HG02943 (cell line): ENCODE data around the gene CTSZ.
"Not testable (repeated sequence)": the region's sequence is repeated elsewhere in the genome, so short reads cannot be mapped to it uniquely, and the experiment has no call there.

Source experiments
- ATAC-seq: cut with Tn5 transposase; IDR thresholded peaks from one replicate; pipeline ENCODE4 v1.9.1; 2021; ENCODE audit warnings: mild to moderate bottlenecking, low read depth, moderate library complexity; ENCODE audit not compliant: unreplicated experiment

The CTSZ gene

DNA sequence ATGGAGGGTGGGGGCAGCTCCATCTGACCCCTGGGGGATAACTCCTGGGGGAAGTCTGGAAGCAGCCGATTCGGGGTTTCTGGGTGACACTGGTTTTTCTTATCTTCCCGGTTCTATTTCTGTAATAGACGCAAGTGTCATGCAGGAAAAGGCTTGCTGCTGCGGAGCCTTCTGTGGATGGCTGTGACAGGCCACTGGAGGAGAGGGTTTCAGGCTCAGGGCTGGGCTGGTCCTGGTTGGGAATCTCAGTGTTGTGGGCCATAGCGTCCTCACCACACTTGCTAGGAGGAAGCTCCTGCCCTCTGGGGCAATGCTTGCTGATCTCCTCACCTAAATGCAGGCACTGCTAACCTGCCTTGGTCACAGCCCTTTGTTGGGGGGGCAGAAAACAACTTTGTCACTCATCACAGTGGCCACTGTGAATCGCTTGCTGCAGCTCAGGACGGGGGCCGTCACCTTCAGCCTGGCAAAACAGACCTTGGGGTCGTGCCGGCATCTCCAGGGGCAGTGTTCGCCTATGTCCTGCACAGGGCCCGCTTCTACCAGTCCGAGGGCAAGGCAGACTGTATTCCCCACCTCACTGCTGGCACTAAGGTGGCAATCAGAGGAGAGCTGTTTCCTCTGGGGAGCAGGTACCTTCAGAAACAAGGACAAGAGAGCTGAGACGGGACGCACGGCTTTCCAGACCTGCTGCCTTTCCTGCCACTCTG lies 7.8 kb upstream of the CTSZ start:
- no peak for ATAC-seq

DNA sequence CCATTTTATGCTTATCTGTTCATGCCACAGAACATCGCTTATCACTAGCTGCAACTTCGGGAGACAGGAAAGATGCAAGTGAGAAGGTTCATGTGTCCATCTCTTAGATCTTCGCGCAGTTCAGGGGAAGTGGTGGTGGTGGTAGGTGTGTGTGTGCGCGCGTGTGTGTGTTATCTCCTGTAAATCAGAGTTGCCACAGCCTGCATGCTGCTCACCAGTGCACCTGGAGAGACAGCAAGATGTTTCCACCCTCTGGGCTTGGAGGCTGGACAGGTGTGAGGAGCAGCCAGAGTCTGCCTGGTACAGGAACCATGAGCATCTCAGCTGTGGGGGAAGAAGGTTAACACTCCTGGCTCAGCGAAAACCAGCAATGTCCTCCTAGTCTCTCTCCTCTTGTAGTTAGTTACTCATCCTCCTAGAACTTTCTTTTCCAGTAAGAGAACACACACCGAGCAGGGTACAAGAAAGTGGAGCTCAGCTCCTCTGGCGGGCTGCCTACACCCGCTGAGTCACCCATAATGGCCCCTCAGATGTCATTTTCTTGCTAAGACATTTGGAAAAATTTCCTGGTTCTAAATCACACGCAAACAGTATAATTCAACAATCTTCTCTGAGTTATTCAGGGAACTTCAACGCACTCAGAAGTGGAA lies 7.0 kb upstream of the CTSZ start:
- ATAC-seq, result no peak

DNA sequence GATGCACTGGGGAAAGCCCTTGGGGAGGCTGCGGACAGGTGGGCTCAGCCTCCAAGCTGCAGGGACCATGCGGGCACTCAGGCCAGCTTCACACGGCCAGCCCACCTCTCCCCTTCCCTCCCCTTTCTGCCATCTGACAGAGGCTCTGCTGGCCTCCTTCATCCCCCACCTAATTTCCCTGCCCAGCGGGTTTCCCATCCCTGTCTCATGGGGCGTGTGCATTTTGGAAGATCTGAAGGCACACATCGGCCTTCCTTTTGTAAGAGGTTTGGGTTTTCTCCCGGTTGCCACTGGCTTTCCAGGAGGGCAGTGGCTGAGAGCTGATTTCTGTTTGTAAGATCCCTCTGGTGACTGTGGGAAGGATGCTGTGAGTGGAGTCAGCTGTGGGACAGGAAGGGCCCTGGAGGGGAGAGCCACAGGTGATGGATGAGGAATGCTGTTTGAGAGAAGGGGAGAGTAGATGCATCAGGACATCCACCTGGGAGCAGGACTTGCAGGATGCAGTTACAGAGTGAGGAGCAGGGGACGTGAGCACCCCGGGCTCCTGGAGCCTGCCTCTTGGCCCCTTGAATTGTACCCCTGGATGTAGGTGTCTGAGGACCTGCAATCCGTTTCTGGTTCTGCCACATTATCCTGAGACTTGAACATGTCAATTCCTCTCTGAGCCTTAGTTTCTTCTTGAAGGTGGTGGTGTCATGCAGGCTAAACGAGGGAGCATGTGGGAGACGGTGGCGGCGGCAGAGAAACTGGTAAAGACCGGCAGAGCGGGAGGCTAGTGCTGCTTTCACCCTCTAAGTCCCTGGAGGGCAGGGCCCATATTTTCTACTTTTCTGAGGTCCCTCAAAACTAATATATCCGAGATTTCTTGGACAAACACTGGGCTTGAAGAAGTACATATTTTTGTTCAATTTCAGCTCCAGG lies 6.2 kb upstream of the CTSZ start:
- no peak for ATAC-seq

DNA sequence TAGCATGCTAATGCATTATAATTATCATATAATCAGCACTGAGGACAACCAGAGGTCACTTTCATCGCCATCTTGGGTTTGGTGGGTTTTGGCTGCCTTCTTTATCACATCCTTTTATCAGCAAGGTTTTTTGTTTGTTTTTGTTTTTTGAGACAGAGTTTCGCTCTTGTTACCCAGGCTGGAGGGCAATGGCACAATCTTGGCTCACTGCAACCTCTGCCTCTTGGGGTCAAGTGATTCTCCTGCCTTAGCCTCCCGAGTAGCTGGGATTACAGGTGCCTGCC lies 4.8 kb upstream of the CTSZ start:
- ATAC-seq, result not testable (repeated sequence)

DNA sequence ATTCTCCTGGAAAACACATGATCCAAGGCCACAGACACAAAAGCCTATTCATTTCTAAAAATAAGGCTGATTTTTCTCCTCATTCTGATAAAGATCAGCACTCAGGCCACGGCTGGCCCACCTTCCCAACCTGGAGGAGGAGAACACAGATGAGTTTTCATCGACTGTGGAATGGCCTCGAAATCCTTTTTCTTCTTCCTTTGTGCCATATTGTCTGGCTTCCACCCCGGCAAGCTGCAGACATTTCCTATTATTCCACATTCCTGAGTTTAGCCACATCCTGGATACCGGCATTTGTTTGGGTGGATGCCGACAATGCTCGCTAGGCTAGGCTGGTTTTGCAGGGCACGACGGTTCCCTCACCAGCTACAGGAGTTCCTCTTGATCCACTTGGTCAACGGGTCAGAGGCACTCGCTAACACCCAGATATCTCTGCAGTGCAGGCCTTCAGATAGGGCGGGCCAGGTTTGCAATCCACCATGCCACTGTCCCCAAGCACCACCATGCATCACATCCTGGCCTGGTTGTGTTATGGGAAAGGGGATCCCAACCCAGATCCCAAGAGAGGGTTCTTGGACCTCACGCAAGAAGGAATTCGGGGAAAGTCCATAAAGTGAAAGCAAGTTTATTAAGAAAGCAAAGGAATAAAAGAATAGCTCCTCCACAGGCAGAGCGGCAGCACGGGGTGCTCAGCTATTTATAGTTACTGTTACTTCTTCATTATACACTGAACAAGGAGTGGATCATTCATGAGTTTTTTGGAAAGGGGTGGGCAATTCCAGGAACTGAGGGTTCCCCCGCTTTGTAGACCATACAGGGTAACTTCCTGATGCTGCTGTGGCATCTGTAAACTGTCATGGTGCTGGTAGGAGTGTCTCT lies 4.2 kb upstream of the CTSZ start:
- ATAC-seq, result no peak

DNA sequence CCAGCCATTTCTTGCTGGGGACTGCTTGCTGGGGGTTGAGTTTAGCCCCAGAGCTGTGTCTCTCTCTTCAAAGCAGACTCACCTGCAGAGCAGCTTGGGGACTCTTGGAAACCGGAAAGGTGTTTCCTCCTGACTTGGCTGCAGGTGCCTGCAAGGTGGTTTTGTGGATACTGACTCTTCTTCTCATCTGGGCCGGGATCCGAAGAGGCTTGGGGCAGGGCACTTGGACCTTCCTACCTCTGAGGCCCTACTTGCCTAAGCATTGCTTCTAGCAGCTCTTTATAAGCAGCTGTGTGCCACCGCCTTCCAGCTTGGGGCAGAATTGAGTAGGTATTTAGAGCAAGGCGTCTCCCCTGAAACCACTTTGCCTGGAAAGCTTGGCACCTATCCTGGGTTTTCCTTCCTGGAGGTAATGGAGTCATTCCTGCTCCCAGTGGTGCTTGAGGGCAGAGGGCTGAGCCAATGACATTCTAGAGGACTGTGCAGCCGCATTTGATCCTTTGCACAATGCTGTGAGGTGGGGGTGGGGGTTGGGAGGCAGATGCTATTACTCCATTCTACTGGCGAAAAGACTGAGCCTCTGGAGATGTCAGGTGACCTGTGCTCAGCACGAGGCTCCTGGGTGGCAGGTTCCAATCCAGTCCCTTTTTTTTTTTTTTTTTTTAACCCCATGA lies 3.4 kb upstream of the CTSZ start:
- ATAC-seq, result no peak

DNA sequence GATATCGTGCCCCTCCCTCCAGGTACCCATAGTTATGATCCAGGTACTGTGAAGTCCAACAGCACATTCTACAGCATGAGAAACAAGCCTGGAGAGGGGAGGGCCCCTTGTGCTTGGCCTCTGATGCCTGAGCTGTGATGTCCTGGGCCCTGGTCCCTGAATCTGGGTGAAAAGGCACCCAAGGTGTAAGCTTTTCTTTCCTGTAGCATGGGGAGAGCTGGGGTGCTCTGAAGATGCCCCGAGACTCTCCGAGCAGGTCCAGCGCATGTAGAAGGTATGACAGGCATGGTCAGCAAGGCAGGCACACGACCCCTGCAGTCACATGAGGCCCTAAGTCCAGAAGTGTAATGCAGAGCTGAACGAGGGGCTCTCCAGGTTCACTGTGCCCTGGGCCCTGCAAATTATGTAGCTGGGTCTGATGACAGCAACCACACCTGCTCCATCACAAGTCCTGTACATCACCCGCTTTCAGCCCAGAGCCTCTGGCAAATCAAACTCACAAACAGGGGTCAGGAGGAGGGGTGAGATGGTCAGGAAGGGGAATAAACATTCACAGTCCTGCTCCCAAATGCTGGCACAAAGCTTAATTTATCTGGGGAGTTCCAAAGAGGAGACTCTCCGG lies 1.8 kb upstream of the CTSZ start:
- no peak for ATAC-seq

DNA sequence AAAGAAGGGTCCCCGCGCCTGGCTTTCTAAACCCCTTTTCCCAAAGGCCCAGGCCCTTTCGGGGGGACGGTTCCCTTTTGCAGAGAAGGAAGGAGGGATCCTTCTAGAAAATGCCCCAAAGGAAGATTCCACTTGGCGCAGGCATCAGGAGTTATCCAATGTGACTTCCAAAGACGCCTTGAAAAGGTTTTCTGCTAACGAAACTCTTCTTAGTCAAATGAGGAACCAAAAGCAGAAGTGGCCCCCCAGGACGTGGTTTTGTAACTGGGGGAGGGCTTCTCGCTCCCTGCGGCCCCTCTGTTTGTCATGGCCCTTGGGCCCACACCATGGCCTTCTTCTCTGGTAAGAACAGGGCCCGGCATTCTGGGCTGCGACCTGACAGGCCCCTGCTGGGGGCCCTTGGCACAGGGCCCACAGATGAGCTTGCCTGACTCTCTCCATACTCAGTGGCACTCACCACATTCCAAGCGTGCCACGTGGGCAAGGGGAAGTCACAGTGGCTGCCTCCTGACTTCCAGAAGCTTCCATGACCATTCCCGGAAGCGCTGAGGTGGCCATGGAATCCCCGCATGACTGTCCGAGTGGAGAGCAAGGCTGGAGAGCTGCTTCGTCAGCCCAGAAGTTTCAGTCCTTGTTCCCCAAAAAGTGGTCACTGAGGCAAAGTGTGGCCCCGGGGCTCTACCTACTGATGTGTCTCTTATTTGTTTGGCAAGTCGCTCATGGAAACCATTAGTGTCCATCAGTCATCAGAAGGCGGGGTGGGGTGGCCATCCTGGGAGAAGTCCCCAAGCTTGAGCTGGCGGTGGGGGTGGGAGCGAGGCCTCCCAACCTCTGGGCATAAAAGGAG lies 834 bp upstream of the CTSZ start:
- ATAC-seq, result peak; percentile 30

DNA sequence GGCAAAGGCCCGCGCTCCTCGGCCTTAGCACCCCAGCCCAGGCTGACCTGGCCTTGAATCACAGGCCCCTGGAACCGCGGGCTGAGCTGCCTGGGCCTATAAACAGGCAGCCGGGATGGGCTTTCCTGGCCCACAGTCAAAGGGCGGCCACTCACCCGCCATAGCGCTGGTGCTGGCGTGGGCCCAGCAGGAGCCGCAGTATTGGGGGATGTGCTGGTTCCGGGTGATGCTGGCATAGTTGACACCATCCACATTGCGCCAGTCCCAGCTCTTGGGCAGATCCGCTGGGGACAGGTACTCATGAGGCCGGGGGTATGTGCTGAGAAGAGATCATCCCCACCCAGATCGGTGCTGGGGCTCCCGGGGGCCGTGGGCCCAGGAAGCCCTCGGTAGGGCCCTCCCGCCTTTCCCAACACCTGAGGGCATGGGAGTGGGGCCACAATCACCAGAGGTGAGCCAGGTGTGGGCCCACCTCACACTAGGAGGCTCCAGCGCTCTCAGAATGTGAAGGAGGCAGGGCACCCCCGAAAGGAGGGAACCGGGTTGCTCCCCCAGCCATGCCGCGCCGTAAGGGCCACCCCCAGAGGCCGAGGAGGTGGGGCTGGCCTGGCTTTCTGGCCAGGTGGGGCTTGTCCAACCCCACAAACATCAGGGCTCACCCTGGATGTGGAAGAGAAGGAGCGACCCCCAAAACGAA lies 739 bp downstream of the CTSZ start:
- no peak for ATAC-seq

DNA sequence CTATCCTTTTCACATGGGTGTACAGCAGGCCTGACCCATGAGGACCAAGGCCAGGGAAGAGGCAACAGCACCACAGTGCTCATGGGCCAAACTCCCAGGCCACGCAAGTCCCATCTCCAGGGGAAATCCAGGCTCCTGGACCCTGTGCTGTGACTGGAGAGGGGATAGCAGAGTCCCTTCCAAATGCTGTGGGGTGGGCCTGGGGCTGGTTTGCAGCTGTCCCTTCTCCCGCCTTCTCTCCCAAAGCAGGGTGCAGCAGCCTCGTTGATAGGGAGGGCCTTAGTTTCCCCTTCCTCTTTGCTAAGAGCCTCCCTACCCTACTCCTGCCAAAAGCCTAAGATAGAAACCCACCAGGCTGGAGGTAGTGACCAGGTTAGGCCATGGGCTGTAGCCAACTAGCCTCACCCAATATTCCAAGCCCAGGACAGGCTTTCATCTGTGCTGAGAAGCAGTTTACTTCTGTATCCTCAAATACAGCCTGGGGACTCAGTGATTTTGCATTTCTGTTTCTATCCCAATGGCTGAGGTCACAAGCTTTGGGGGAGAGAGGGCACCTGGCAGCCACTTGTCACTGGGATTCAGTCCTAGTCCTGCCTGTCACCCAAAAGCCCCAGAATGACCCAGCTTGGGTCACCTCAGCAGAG lies 1.4 kb downstream of the CTSZ start:
- ATAC-seq, result no peak

DNA sequence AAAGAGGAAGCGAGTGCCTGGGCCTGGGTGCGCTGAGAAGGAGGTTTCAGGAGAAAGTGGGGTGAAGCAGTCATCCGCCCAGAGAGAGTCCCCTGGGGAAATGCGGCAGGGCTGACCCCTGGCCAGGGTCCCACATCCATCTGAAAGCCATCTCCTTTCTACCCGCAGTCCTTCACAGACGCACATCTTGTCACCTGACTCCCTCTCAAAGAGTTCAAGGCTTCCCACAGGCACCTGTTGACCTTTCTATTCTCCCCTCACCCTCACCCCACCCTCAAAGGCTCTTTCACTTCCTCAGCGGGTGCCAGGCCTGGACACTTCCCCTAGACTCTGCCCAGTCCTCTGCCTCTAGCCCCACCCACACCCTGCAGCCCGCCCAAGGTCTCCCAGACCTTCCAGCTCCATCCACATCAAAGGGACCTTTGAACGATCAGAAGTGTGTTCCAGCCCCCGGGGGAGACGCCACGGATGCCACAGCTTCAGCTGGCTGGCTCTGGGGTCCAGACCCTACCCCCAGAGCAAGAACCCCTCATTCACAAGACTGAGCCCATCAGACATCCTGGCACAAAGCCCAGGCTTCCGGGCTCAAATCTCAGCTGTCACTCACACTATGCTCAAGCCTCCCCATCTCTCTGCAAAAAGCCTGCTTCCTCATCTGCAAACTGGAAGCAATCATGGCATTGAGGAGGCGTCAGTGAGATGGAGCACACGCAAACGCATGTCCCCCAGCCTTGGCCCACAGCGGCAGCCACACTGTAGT lies 2.1 kb downstream of the CTSZ start:
- ATAC-seq, result peak; percentile 69

DNA sequence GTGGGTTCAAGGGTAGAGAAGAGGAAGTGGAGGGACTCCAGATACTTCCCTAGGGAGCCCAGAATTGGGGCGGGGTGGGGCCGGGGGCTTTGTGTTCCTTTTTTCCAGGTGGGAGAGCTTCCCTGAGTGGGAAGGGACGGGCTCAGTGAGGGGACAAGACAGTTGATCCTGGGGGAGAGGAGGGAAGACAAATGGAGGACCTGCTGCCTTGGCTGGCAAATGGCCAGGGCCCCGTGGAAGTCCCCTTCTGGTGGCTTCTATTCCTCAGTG lies 2.6 kb downstream of the CTSZ start:
- ATAC-seq, result no peak

DNA sequence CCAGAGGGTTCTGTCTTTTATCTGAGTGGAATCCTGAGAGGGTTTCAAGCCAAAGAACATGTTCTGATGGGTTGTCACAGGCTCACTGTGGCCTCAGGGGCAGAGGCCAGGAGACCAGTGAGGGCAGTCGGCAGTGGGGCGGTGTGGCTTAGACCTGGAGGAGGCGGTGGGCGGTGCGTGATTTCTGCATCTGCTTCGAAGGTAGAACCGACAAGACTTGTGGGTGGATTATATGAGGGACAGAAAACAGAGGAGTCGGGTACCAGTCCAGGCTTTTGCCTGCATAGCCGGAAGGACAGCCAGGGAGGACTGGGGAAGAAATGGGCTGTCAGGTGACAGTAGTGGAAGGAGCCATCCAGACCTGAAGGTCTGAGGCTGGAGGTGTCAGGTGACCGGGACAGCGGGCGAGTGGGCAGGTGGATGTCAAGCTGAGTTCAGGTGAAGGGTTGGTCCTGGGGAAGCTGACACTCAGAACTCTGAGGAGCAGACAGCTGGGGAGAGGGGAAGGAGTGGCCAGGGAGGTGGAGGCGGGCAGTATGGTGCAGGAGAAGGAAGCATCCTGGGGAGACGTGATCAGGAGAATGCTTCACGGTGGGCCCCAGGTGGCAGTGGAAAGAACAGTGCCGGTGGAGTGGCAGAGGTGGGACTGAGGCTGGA lies 3.1 kb downstream of the CTSZ start:
- no peak for ATAC-seq

DNA sequence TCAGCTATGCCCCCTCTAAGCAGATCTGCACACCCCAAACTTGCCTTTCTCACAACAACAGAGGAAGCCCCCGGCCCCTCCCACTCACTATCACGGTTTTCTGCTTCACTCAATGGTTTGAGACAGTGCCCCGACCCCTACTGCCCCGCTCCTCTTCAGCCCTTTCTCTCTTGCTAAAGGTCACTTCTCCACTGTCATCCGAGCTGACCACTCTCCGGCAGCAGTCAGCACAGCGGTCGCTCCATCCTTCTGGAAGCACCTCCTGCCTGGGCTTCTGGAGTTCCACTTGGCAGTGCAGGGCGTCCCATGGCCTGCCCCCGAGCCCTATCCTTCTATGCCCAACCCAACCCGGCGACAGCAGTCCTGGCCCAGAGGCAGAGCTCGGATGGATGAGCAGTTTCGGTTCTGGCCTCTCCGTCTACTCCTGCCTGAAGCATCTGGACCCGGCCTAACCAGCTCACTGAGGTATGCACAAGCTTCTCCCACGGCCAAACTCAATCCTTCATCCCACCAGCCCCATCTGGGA lies 4.1 kb downstream of the CTSZ start:
- ATAC-seq, result no peak

DNA sequence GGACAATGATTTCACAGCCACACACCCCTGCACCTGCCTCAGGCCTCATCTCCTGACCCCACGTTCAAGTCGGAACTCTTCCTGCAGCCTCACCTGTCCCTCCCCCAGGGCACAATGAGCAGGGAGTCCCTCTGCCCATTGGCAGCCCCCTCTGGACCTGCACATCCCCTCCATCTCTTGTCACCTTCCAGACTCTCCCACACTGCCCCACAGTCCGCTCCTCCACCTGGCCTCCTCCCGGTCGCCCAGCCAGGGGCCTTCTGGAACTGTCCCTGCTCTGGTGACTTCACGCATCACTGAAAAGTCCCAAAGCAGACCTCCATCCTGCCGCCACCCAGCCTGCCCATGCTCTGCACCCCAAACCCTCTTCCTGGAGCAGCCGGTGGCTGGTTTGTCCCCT lies 4.7 kb downstream of the CTSZ start:
- no peak for ATAC-seq

DNA sequence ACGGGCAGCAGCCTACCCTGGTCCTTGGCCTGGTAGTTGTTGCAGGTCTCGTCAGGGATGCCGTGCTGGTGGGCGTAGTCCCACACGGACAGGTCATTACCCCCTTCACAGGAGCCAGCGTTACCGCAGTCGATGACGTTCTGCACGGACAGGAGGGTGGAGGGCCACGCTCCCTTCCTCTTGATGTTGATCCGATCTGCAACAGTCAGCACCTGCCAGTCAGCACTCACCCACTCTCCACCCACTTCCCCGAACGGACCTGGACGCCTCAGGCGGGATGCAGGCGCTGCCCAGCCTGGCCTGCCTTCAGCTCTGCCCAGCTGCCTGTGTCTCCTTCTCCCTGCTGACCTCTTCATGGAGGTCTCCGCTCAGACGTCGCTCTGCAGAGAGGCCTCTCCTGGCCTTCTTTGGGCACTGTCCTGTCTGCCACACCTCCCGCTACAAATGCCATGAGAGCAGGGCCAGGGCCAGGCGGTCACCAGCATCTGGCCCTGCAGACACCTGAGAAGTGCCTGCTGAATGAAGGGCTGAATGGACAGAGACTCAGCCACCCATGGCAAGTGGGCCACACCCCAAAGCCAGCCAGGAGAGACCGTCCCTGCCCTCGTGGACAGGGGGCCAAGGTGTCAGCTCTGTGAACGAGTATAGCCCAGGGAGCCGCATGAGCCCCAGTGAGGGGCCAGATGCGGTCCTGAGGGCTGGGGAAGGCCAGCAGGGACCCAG lies 5.4 kb downstream of the CTSZ start:
- ATAC-seq, result no peak
